GM21825 (cell line): Measurements from ENCODE around the gene TMEM131.
"Not testable (repeated sequence)": the region's sequence is repeated elsewhere in the genome, so short reads cannot be mapped to it uniquely, and the experiment has no call there.

Source experiments
- ATAC-seq: cut with Tn5 transposase; IDR thresholded peaks from one replicate; pipeline ENCODE4 v1.9.1; 2021; ENCODE audit warnings: mild to moderate bottlenecking, moderate library complexity; ENCODE audit not compliant: unreplicated experiment

The TMEM131 gene

GRCh38 chr2:97826266-97826847, 169.4 kb downstream of the TMEM131 start:
- ATAC-seq, result not testable (repeated sequence)

DNA sequence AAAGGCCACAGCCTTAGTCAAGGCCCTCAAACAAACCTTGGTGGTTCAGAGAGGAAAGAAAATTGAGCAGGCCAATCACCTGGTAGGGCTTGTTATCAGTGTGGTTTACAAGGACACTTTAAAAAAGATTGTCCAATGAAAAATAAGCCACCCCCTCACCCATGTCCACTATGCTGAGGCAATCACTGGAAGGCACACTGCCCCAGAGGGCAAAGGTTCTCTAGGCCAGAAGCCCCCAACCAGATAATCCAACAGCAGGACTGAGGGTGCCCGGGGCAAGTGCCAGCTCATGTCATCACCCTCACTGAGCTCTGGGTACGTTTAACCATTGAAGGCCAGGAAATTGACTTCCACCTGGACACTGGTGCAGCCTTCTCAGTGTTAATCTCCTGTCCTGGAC, 171.7 kb downstream of the TMEM131 start:
- ATAC-seq, result not testable (repeated sequence)

- not testable (repeated sequence) for ATAC-seq
Observed at GRCh38 chr2:97821862-97822261, 173.9 kb downstream of the TMEM131 start.

DNA sequence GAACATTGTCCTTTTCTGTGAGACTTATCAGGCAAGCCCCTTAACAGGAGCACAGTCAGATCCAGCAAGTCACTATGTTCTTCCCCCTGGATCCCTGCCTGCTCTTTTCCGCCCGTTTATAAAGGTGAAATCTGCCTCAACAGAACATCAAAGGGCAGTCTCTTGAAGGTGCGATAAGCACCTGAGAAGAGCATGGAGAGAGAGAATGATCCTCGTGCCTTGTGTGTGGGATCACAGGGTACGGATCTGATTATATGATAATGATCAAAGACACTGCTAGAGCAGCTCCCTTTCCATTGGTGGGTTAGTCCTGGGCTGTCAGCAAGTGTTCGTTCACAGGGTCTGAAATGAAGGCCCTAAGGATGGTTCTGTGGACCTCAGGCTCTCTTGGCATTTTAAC, 176.0 kb downstream of the TMEM131 start:
- no peak for ATAC-seq

- no peak for ATAC-seq
Observed at GRCh38 chr2:97816411-97816810, 179.3 kb downstream of the TMEM131 start.

GRCh38 chr2:97812931-97813330, 182.8 kb downstream of the TMEM131 start:
- no peak for ATAC-seq

DNA sequence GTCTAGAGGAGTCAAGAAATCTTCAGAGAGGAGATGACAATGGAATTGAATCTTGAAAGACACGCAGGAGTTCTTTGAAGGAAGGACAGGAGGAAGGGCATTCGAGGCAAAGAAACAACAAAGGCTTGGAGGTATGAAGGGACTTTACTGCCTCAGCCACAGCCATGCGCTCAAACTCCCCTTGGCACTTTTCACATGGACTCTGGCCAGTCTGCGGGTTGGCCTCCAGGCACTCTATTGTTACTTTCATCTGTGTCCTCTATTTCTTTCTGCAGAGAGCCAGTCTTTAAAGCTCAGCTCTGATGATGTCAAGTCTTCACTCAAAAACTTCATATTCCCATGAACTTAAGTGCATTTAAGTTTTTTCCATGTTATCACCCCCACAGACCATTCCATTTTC, 186.9 kb downstream of the TMEM131 start:
- ATAC-seq, result no peak

GRCh38 chr2:97806738-97807618, 188.8 kb downstream of the TMEM131 start:
- ATAC-seq, result peak; percentile 74

DNA sequence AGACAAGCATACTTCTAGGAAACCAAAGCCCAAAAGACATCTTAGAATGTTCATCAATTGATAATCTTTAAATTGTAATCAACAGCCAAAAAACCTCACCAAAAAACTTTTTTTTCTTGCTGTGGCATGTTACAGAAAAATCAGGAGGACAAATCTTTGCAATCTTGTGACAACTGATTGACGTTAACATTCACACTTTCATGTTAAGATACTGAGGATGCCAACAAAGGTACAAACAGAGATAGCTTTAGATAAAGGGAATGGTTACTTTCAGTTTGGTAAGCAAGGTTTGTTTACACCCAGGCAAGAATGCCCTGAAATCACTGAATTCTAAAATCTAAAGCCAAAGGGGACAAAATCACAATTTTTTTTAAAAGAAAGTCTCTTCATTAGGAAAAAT, 190.0 kb downstream of the TMEM131 start:
- no peak for ATAC-seq

DNA sequence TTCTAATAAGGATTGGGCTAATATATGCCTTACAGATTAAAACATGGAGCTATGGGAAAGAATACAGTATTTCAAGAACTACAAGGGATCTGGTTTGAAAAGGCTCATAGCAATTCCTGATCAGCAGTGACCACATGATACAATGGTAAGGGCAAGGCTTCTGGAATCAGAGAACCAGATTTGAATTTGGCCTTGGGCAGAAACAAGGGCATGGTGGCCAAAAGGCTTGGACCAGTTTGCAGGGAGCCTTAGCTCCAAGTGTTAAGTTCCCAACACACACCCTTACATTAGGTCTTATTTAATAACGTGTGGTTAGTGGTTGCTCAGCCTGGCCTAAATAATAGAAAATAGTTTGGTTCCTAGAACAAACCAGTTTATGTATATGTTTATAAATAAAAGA, 194.7 kb downstream of the TMEM131 start:
- no peak for ATAC-seq

- no peak for ATAC-seq
Observed at GRCh38 chr2:97798416-97798815, 197.3 kb downstream of the TMEM131 start.

GRCh38 chr2:97797355-97797754, 198.4 kb downstream of the TMEM131 start:
- ATAC-seq, result no peak

DNA sequence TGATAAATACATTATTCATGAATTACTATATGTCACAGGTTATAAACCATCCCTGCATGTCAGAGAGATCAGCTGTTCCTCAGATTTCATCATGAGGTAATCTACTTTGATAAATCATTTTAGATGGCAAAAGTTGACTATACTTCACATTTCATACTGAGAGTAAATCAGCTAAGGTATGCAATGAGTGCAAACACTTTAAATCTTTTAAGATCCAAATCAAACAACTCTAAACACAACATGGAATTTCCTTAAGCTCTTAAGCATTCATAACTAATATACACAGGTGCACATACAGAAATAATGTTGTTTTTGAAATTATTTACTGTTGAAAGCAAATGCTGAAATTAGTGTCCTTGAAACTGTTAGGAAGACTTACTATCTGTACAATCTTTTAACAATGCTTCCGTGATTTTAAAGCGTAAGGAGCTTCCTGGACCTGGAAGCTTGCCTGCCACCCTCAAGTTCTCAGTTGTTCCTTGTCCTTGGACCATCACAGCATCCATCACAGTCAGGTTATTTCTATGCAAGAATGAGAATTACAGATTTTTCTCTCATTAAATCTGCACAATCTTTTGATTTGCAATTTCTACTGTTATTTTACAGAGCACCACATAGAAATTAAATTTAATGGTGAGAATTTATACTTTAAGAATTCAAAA, 199.2 kb downstream of the TMEM131 start:
- ATAC-seq, result no peak

- ATAC-seq, result no peak
Observed at GRCh38 chr2:97792416-97792815, 203.3 kb downstream of the TMEM131 start.

- ATAC-seq, result no peak
Observed at GRCh38 chr2:97788986-97789644, 206.6 kb downstream of the TMEM131 start.

DNA sequence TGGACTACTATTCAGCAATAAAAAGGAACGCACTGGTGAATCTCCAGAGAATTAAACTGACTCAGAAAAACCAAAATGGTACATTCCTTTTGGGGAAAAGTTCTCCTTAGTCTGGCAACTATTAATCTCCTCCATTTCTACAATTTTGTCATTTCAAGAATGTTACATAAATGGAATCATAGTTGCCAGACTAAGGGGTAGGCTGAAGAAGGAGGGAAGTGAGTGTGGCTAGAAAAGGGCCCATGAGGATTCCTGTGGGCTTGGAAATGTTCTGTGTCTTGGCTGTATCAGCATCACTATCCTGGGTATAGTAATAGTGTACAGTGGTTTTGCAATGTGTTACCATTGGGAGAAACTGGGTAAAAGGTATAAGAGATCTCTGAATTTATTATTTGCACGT, 209.9 kb downstream of the TMEM131 start:
- ATAC-seq, result no peak

DNA sequence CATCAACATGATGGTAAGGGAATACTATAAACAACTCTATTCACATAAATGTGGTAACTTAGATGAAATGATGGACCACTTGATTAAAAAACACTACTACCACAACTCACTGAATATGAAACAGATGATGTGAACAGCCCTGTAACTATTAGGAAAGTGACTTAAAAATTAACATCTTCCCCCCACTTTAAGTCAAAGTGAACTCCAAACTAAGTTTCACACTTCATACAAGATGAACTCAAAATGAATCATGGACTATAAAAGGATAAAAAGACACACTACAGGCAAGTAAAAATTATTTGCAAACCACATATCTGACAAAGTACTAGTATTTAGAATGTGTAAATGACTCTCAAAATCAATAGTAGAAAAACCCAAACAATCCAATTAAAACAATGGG, 210.8 kb downstream of the TMEM131 start:
- no peak for ATAC-seq

DNA sequence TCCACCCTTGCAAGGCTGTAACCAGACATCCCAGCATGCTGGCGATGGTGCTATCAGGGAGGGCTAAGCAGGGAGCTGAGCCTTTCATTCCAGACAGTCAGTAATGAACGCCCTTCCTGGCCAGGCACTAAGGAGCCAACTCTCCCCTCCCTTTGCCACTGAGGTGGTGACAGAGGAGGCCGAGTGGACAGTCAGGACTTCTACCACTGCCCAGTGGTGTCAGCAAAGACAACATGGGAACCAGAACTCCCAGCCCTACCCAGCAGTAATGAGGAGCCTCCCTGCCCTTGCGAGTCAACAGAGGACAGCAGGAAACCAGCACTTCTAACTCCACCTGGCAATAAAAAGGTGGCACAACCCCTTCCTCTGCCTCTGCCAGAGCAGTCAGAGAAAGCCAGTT, 213.8 kb downstream of the TMEM131 start:
- ATAC-seq, result no peak

DNA sequence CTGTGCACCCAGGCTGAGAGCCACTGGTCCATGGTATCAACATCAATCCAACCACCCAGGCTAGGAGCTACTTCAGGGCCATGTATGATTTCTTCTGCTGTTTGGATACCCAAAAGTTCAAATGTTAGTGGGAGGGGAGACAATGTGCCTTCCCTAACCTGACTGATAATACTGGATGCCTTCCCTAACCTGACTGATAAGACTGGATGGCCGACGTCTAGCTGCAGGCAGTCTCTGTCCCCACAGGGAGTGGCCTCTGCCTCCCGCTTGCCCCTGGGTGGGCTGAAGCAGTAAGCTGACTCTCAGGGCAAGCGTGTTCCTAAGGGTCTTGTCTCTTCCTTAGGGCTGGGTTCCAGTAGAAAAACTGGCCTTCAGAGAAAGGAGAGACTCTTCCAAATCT, 216.6 kb downstream of the TMEM131 start:
- no peak for ATAC-seq

DNA sequence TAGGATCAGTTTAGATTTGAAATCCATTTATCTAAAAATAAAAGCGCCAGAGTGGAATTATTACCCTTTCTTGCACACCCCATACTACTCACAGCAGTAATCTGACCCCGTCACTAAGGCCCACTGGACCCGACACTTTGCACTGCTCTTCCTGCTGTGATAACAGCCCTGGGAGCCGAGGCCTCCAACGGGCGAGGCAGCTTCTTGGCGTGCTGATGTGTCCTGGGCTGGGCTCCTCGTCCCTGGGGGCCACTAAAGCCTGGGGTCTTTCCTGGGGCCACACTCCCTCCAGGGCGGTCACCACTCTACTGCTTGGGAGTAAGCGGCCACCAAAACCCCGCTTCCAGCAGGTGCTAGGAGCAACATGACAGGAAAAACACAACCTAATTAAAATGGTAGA, 220.7 kb downstream of the TMEM131 start:
- no peak for ATAC-seq

- ATAC-seq, result no peak
Observed at GRCh38 chr2:97774425-97774824, 221.3 kb downstream of the TMEM131 start.
